Measurements from ENCODE around the gene AFMID.

Gene AFMID

GRCh38 chr17:78179372-78179771 is 7.8 kb upstream of the AFMID start:
- H3K4me3 ChIP-seq (ENCODE audit: low read depth, low read length) = no peak overlapping the region
- no peaks in the 10 kb centered on the region for H3K4me1 ChIP-seq (ENCODE audit: control insufficient read depth, insufficient read depth, low read length)
- TF ChIP-seq ZNF202 (tag by site-specific recombination; IDR thresholded peaks at IDR 0.05; ENCODE audit: borderline replicate concordance) = no peak
- no peak for TF ChIP-seq ZNF354C (tag by site-specific recombination; IDR thresholded peaks at IDR 0.05; ENCODE audit: borderline replicate concordance, low read depth)
- TF ChIP-seq ZNF624 (tag by site-specific recombination; IDR thresholded peaks at IDR 0.05) = no peak
- no peak for TF ChIP-seq ZNF639 (tag by site-specific recombination; IDR thresholded peaks at IDR 0.05)
- TF ChIP-seq ZNF645 (tag by site-specific recombination; IDR thresholded peaks at IDR 0.05) = no peak
- no peak for TF ChIP-seq ZNF350 (tag by site-specific recombination; IDR thresholded peaks at IDR 0.05)
- TF ChIP-seq OSR2 (tag by site-specific recombination; IDR thresholded peaks at IDR 0.05) = no peak
- TF ChIP-seq ZNF148 (tag by site-specific recombination; IDR thresholded peaks at IDR 0.05; ENCODE audit: borderline replicate concordance) = no peak
- no peak for TF ChIP-seq ZSCAN30 (tag by site-specific recombination; IDR thresholded peaks at IDR 0.05)
- TF ChIP-seq ZNF10 (tag by site-specific recombination; IDR thresholded peaks at IDR 0.05) = no peak
- TF ChIP-seq IKZF3 (tag by site-specific recombination; IDR thresholded peaks at IDR 0.05) = no peak
- no peak for TF ChIP-seq ZNF692 (tag by site-specific recombination; IDR thresholded peaks at IDR 0.05)
- TF ChIP-seq ZNF48 (tag by site-specific recombination; IDR thresholded peaks at IDR 0.05) = no peak
- TF ChIP-seq SCRT1 (tag by site-specific recombination; IDR thresholded peaks at IDR 0.05; ENCODE audit: borderline replicate concordance) = no peak
- no peak for TF ChIP-seq ZBTB17 (tag by site-specific recombination; IDR thresholded peaks at IDR 0.05)
- H3K9me3 ChIP-seq (ENCODE audit: control insufficient read depth, insufficient read depth, low read depth, low read length) = no peaks in the 10 kb centered on the region
- ChIA-PET POLR2A (interaction anchor here (1.0 kb wide), 1 partner anchor 72 kb away, joined by 3 read pairs; no protein-coding TSS in a partner anchor), CTCF (interaction anchor here (0.5 to 0.9 kb wide), 2 partner anchors 10 to 294 kb away, joined by 3 read pairs; no protein-coding TSS in a partner anchor)
- H3K36me3 ChIP-seq (ENCODE audit: control insufficient read depth in 2 of 2, insufficient read depth in 1 of 2, low read length in 2 of 2) = peaks cover 37 to 85% of the 10 kb centered on the region in 2 experiments
- no peak overlapping the region for H3K27ac ChIP-seq (ENCODE audit: extremely low read depth, low read depth, low read length)

- no peak overlapping the region for H3K4me3 ChIP-seq (ENCODE audit: low read depth, low read length)
- H3K4me1 ChIP-seq (ENCODE audit: control insufficient read depth, insufficient read depth, low read length) = 0 out of 2 replicates have a peak, but pooled peaks cover 2% of the 10 kb centered on the region
- CTCF ChIA-PET = no interaction called here
- H3K27ac ChIP-seq (ENCODE audit: extremely low read depth, low read depth, low read length) = no peak overlapping the region
- peaks cover 37 to 85% of the 10 kb centered on the region in 2 experiments for H3K36me3 ChIP-seq (ENCODE audit: control insufficient read depth in 2 of 2, insufficient read depth in 1 of 2, low read length in 2 of 2)
- H3K9me3 ChIP-seq (ENCODE audit: control insufficient read depth, insufficient read depth, low read depth, low read length) = no peaks in the 10 kb centered on the region
- POLR2A ChIA-PET = interaction anchor here (1.0 kb wide), 1 partner anchor 10 kb away, joined by 3 read pairs; no protein-coding TSS in a partner anchor
- TF ChIP-seq ZFP3 (tag by site-specific recombination; IDR thresholded peaks at IDR 0.05; ENCODE audit: low read depth) (no peak), KLF7 (tag by site-specific recombination; IDR thresholded peaks at IDR 0.05; ENCODE audit: borderline replicate concordance) (no peak), ZNF274 (IDR thresholded peaks at IDR 0.05; ENCODE audit: low read length) (no peak), ZNF274 (tag by site-specific recombination; IDR thresholded peaks at IDR 0.05; ENCODE audit: borderline replicate concordance) (no peak), ZNF23 (tag by site-specific recombination; IDR thresholded peaks at IDR 0.05; ENCODE audit: borderline replicate concordance) (no peak), ZNF423 (tag by site-specific recombination; IDR thresholded peaks at IDR 0.05) (no peak), OVOL3 (tag by site-specific recombination; IDR thresholded peaks at IDR 0.05) (no peak), ZNF610 (tag by site-specific recombination; IDR thresholded peaks at IDR 0.05; ENCODE audit: borderline replicate concordance) (no peak), ZNF280D (tag by site-specific recombination; IDR thresholded peaks at IDR 0.05) (no peak)
Measured at GRCh38 chr17:78180083-78180482, 7.1 kb upstream of the AFMID start.
